HG03095 (cell line): ENCODE measurements around the gene ASPG.

Experiments used
- ATAC-seq: cut with Tn5 transposase; IDR thresholded peaks from one replicate; pipeline ENCODE4 v1.9.1; 2021; ENCODE audit warnings: moderate library complexity; ENCODE audit not compliant: unreplicated experiment

ASPG gene

DNA sequence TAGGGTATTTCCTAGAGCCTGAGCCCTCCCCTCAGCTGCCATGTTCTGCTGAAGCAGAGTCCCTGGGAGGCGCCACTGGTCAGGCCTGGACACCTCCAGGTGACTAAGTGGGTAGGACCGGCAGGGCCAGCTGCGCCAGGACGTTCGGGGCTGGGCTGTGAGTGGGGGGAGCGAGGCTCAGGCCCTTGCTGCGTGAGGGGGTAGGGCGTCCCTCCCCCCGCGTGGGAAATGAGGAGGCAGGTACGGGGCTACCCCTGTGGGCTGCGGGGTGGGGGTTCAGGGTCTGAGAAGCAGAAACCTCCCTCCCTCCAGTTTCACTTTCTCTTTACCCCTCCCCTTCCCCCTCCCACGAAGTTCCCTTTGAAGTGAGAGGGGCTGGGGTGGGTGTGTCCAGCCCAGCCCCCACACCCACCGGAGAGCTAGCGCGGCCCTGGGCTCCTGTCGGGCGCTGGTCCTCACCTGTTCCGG is 30.8 kb downstream of the ASPG start:
- ATAC-seq: no peak

DNA sequence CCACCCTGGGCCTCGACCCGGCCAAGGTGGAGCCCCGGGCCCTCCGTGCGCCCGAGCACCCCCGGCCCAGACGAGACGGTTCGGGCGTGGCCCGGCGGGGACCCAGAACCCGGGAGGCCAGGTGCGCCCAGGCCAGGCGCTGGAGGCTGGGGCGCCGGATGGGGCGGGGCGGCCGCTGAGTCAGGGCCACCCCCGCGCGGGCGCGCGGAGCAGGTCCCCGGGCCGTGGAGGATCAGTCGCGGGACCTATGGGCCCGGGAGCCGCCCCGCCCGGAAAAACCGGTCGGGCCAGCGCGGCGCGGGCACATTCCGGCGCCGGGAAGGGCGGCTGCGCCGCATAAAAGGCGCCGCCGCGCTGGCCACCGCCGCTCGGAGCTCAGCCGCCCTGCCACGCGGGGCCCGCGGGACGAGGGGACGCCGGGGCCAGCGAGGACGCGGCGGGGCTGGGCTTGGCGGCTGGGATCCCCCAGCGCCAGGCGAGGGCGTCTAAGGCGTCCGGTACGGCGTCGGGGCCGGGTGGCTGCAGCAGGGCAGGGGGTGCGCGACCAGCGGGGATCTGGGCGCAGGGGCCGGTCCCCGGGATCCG is 31.3 kb downstream of the ASPG start:
- no peak for ATAC-seq

DNA sequence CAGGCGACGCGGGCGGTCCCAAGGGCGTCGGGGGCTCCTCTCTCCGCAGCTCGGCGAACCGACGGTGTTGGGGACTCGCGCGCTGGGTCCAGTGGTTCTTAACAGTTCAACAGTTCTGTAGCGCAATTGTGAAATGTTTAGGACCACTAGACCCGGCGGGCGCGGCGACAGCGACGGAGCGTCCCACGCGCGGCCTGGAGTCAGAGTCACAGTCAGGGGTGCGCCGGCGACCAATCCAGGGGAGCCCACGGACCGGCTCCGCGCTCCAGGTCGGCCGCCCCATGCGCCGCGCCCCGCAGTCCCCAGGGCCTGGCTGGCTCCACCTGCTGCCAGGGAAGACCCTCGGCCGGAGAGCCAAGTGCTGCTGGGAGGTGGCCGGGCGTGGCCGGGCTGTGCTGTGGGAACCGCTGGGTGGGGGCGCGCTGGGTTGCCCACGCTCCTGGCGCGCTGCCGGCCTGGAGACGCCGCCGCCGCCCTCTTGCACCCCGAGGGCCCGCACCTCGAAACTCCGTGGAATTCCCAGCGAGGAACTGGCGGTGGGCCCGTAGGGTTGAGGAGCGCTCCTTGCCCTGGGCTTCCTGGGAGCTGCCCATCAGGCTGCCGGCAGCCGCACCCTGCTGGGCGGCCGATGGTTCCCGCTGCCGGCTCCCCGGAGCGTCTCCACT is 32.0 kb downstream of the ASPG start:
- ATAC-seq: no peak

DNA sequence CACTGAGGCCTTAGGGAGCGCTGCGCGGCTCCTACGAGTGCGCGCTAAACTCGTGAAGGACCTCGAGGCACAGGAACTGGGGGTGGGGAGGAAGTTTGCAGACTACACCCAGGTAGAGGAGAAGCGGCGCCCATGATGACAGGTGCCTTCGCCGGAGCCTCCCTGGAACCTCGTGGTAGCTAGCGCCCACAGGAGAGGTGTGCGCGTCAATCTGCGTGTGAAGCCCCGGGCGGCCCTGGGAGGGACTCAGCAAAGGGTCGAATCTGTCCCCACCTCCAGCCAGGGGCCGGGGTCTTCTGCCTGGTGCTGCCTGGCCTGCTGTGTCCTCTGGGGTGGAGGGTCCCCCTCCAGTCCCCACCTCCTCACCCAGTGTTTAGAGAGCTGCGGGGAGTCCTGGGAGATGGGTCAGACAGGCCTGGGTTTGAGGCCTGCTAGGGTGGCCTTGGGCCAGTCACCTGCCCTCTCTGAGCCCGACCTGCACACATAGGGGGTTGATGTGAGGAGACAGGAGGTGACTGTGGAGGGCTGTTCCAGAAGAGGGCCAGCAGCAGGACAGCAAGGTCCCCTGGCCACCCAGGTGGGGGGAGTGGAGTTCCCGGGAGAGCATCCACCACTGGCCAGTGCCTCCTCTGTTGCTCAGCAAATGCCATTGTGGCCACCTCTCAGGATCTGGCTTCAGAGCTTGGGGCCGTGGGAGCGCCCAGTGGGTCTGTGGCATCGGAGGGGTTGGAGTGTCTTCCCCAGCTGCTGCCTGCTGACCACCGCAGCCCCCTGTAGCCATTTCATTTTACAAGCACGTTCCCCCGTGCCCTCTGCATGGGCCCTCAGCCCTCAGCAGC is 32.7 kb downstream of the ASPG start:
- ATAC-seq: no peak

DNA sequence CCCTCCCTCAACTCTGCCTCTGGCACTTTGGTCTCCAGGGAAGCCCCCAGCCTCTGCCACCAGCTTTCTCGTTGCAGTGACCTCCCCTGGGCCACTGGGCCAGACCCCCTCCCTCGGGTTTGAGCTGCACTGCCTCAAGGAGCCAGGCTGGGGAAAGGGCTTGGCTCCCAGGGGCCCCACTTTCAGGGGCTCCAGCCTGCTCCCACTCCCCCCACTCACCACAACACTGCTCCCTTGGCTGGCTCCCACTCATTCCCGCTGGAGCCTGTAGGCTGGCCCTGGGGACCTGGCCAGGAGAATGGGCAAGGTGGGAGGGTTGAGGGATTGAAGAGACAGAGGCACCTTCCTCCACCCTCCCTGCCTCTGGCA is 33.6 kb downstream of the ASPG start:
- no peak for ATAC-seq

DNA sequence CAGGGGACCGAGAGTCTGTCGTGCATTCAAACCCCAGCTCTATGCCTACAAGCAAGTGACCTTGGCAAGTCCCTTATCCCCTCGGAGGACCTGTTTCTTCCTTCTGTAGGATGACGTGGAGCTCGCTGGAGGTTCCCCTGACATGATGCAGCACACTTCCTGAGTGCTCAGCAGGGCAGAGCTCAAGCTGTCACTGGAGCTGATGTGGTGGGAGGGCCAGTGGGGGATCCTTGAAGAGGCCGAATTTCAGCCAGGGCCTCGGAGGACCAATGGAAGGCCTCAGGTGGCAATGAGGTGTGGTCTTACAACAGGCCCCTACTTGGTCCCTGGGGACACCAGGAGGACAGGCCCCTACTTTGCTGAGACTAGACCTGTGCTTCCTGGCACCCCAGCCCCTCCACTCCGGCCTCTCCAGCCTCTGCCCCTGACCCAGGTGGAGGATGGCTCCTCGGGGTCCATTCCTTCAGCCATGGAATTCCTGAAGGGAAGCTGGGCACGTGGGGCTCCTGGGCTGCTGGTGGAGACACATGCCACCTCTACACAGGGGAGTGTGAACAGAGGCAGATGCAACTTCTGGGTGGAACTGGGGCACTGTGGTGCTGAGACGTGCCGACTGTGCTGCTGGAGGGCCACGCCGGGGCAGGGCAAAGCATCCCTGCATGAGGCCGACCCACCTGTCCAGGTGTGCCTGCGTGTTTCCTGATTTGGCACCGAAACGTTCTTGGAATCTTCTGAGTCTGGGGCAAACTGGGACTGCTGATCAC is 34.2 kb downstream of the ASPG start:
- ATAC-seq: no peak

DNA sequence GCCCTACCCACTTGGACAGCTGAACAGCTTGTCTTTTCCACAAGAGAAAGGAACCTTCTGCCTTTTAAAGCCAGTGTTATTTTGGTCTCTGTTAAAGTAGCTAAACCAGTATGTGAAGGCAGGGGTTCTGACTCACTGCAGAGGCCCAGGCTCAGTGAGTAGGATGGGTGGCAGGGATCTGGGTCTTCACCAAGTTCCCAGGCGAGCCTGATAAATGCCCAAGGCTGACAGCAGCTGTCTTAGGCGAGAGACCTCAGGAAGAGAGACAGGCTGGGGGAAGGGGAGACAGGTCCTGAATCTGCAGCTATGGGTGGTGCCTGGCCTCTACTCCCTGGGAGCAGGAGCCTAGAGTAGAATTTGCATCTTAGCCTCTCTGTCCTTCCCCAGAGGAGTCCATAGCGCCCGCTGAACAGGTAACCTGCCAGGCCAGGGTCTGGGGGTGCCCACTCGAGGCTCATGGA is 34.8 kb downstream of the ASPG start:
- ATAC-seq: no peak

DNA sequence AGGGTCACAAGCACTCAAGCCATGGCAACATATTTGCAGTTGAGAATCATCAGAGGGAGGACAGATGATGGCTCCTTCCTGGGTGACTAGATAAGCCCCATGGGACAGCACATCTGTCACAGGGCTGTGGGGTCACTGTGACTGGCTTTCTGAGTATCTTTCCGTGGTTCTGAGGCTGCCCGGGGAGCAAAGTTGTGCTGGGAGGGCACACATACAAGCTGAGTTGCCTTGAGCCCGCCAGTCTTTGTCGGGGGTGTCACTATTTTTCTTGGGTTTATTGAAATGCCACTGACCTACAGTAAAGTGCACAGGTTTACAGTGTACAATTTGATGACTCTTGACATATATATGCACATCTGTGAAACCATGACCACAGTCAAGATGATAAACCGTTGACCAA is 35.6 kb downstream of the ASPG start:
- ATAC-seq: no peak

DNA sequence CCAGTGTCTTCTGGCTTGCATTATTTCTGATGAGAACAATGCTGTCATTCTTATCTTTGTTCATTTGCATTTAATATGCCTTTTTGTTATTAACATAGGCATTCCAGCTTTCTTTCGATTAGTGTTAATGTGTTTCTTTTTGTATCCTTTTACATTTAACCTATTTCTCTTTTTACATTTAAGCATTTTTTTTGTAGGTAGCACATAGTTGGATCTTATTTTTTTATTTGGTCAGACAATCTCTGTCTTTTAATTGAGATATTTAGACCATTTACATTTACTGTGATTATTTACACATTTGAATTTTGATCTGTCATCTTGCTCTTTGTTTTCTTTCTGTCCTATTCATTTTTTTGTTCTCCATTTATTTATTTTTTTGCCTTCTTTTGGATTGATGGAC is 38.4 kb downstream of the ASPG start:
- no peak for ATAC-seq

DNA sequence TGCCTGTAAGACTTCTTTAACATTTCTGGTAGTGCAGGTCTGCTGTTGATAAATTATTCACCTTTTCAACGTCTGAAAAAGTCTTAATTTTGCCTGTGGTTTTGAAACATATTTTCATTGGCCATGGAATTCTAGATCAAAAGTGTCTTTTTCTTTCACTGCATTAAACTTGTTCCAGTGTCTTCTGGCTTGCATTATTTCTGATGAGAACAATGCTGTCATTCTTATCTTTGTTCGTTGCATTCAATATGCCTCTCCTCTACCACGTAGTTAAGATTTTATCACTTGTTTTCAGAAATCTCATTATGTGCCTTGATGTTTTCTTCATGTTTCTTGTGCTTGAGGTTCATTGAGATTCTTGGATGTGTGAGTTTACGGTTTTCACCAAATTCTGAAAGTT is 39.5 kb downstream of the ASPG start:
- ATAC-seq: no peak

DNA sequence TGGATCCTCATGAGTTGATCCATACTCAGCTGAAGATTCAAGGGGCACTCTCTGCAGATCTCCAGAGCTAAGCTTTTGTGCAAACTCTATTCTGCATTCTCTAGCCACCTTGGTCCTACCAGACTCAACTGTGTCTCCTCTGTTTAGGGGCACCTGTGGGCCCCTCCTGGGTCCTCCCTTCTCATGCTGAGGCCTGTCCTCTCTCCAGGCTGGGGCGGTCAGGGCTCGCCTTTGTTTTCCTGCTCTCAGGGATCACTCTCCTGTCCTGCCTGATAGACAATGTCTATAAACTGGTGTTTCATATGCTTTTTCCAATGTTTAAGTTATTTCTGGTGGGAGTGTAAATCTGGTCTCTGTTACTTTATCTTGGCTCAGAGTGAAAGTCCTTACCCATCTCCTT is 41.3 kb downstream of the ASPG start:
- no peak for ATAC-seq

DNA sequence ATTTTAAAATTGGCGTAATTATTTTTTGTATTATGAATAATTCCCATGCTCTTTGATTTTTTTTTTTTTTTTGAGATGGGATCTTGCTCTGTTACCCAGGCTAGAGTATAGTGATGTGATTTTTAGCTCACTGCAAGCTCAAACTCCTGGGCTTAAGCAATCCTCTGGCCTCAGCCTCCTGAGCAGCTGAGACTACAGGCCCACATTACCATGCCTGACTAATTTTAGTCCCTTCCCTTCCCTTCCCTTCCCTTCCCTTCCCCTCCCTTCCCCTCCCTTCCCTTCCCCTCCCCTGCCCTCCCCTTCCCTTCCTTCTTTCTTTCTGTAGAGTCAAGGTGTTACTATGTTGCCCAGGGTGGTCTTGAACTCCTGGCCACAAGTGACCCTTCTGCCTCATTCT is 43.5 kb downstream of the ASPG start:
- no peak for ATAC-seq

DNA sequence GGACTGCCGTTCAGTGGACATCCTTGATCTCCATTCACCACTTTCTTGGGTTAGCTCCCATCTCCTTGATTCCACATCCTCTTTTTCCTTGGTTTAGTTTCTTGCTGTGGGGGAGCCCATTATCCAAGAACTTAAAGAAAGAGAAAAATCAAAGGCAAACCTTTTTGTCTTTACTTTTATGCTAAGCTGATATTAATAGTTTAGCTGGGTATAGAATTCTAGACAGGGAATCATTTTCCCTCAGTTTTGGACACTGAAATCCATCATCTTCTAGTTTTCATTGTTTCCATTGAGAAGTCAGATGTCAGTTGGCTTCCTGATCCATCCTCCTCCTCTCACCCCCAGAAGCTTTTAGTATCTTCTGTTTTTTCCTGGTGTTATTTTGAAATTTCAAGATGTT is 44.1 kb downstream of the ASPG start:
- ATAC-seq: no peak

DNA sequence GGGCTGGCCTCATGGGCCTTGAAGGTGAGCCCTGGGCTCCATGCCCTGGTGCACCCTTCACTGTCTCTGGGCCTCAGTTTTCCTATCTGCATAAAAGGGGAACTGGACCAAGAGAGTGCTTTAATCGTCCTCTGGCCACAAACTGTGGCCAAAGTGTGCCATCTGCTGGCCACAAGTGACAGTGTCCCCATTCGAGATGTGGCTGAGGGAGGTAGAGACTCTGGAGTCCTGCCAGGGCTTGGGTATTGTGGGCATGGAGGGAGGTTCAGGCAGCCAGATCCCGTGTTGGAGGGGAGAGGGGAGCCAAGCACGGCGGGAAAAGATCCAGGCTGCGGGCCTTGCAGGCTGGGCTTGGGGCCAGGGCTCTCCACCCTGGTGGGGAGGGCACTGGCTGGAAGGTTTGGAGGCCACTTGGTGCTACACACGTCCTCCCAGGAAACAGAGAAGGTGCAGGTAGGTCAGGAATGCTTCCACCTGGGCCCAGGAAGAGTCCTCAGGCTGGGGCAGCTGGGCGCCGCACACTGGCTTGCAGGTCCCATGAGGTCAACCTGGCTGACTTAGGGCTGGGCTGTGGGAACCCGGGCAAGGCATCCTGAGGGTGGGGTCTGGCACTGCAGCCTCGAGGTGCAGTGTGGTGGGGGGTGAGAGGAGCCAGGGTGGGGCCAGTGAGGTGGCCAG is 45.6 kb downstream of the ASPG start:
- ATAC-seq: no peak

DNA sequence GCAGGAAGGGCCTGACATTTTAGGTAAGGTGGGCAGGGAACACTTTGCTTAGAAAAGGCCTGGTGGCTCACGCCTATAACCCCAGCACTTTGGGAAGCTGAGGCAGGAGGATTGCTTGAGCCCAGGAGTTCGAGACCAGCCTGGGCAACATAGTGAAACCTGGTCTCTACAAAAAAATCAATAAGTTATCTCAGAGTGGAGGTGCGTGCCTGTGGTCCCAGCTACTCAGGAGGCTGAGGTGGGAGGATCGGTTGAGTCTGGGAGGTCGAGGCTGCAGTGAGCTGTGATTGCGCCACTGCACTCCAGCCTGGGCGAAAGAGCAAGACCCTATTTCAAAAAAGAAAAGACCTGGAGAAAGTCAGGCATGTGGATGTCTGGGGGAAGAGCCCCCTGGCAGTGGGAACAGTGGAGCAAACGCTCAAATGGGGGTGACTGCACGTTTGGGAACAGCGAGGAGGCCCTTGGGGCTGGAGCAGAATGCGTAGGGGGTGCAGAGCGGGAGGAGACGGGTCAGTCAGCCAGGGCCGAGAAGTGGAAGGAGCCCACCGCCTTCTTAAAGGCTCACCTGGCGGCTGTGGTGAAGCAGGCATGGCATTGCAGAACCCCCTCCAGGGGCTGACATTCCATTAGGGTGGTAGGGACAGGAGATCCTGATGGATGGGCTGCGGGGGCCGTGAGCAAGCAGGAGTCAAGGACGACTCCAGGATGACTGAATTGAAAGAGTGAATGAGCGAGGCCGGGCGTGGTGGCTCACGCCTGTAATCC is 46.6 kb downstream of the ASPG start:
- no peak for ATAC-seq

DNA sequence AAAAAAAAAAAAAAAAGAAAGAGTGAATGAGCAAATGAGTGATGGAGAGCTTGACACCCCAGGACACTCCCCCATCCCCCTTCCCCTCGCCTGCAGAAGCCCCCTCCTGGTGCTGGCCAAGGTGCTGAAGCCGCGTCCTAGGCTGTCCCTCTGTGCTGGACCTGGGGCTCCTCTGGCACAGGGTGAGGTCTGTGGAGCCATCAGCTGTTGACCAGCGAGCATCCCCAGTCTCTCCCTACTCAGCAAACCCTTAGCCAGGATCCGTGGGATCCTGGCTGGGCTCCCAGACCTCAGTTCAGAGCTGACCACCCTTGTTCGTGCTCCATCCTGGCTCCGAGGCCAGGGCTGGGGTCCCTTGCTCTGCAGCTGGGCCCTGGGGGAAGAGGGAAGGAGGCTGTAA is 47.5 kb downstream of the ASPG start:
- no peak for ATAC-seq

DNA sequence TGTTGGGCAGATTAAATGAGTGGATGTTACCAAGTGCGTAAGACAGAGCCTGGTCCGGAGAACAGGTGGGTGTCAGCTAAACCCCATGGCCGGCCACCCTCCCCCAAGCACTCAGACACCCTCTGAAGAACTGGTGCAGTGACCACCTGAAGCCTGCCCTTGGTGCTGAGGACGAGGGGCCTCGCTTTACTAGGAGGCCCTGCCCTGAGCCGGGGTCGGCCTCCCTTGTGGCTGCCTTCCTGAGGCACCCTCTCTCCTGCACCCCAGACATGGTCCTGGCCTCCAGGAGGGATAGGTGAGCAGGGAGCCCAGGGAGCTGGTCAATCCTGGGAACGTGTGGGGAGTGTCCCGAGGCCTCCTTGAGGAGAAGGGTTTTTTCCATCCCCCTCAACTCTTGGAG is 48.0 kb downstream of the ASPG start:
- ATAC-seq: no peak

DNA sequence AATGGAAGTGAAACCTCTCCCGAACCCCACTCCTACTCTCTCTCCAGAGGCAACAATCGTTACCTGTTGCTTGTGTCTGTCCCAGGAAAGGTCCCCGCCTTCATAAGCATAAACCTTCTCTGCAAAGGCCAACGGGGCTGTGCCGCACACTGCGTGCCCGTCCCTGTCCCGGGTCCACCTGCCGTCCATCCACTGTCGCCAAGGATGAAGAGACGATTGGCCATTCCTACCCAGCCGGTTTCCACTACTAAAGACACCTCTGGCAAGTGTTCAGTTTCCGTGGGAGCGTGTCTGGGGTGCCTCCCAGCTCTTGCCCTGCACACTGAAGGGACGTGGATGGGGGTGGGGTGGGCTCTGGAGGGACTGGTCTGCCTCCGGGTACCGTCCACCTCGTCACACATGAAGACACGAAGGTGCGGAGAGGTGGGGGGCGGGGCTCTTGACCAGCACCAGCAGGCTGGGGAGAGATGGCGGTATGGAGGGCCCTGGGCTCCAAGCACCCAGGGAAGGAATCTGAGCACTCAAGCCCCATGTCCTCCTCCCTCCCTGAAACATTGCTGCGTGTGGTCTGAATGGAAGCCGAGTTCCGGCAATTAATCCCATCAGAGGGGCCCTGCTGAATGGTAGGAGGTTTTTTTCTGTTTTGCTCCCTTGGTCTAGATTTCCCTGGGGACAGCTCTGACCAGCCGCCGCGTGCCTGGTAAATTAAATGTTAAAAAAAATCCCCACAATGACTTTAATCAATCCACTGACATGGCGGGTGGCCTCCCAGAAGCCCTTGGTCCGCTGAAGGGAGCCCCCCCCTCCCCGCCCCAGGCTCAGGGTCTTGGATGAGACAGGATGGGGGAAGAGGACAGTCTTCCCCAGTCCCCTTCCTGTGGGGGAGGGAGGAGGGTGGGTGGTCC is 48.8 kb downstream of the ASPG start:
- no peak for ATAC-seq
